H1 (cell line): Measurements from ENCODE around the gene SLC7A7. TPM values are rescaled to one million over a fixed set of nuclear protein-coding genes. Genes with fewer than 3 reads are reported as not detected.

Experiments
- CTCF ChIA-PET: fragments of 300-600 bp; sonication (Branson Sonifier 250); formaldehyde crosslinking; loops from one replicate; lab custom pipeline; 2021; ENCODE audit not compliant: partially characterized antibody; lab: Charles Lee
- POLR2A ChIA-PET: fragments of 300-600 bp; sonication (Branson Sonifier 250); formaldehyde crosslinking; loops from one replicate; lab custom pipeline; 2021; ENCODE audit warnings: inconsistent platforms; ENCODE audit not compliant: partially characterized antibody; lab: Charles Lee
- DNase-seq, 2 experiments: peaks; one replicate each; pipeline versions ENCODE4 v3.0.0 to v3.0.0-alpha.2; 2010 to 2022; ENCODE audit warnings: low spot score in 2 of 2, low read depth in 1 of 2, mixed read lengths in 1 of 2
- FAIRE-seq: peaks from 2 replicates; lab custom pipeline; 2011; peaks lifted over from hg19 to GRCh38; lab: Jason Lieb, UNC
- H2AFZ ChIP-seq: 2 replicates; pipeline ENCODE4 v1.8.1; 2012; ENCODE audit warnings: low read length, inconsistent platforms
- H2AK5ac ChIP-seq: 2 replicates; pipeline ENCODE4 v1.6.1; 2013; ENCODE audit warnings: low read depth, low read length
- H2BK120ac ChIP-seq: replicated peaks from 2 replicates; pipeline ENCODE3; 2013; ENCODE audit warnings: low read depth, low read length, inconsistent platforms
- H2BK12ac ChIP-seq: 2 replicates; pipeline ENCODE4 v1.6.1; 2013; ENCODE audit warnings: low read depth, low read length
- H2BK15ac ChIP-seq: 2 replicates; pipeline ENCODE4 v1.6.1; 2013; ENCODE audit warnings: low read length
- H2BK20ac ChIP-seq: 2 replicates; pipeline ENCODE4 v1.6.1; 2013; ENCODE audit warnings: low read length
- H2BK5ac ChIP-seq: 2 replicates; pipeline ENCODE4 v1.6.1; 2013; ENCODE audit warnings: low read depth, low read length
- H3K14ac ChIP-seq: 2 replicates; pipeline ENCODE4 v1.6.1; 2013; ENCODE audit warnings: inconsistent platforms; ENCODE audit not compliant: insufficient read length
- H3K18ac ChIP-seq: 2 replicates; pipeline ENCODE4 v1.6.1; 2013; ENCODE audit warnings: low read length; ENCODE audit errors: extremely low read depth
- H3K23ac ChIP-seq: 2 replicates; pipeline ENCODE4 v1.6.1; 2013; ENCODE audit warnings: inconsistent platforms; ENCODE audit not compliant: insufficient read length
- H3K23me2 ChIP-seq: 2 replicates; pipeline ENCODE4 v1.6.1; 2013; ENCODE audit warnings: low read depth, low read length
- H3K27ac ChIP-seq: 2 replicates; pipeline ENCODE4 v1.6.1; 2011; ENCODE audit warnings: low read depth, low read length, inconsistent platforms
- H3K27me3 ChIP-seq, 4 experiments: replicated peaks in 1 of 4; 1 replicate in 1 of 4; 2 replicates in 3 of 4; pipeline versions ENCODE4 v1.6.1 to v1.8.1; 2011 to 2013; ENCODE audit warnings: low read length in 3 of 4, mild to moderate bottlenecking in 3 of 4, inconsistent platforms in 2 of 4, mixed read lengths in 2 of 4, moderate library complexity in 1 of 4; ENCODE audit not compliant: control insufficient read depth in 3 of 4, insufficient read depth in 3 of 4; ENCODE audit errors: extremely low read depth in 1 of 4
- H3K36me3 ChIP-seq, 4 experiments: 2 replicates each; pipeline versions ENCODE4 v1.6.1 to v1.8.1; 2011 to 2013; ENCODE audit warnings: mild to moderate bottlenecking in 4 of 4, low read length in 3 of 4, moderate library complexity in 2 of 4, control low read depth in 1 of 4, inconsistent platforms in 1 of 4; ENCODE audit not compliant: insufficient read depth in 4 of 4, control insufficient read depth in 2 of 4
- H3K4ac ChIP-seq: replicated peaks from 2 replicates; pipeline ENCODE3; 2013; ENCODE audit warnings: low read length, low read depth, mixed read lengths, inconsistent platforms; ENCODE audit not compliant: insufficient read length
- H3K4me1 ChIP-seq, 4 experiments: replicated peaks in 1 of 4; 1 replicate in 1 of 4; 2 replicates in 3 of 4; pipeline versions ENCODE4 v1.6.1 to v1.8.1; 2011 to 2013; ENCODE audit warnings: low read length in 3 of 4, inconsistent platforms in 2 of 4, mixed read lengths in 1 of 4; ENCODE audit not compliant: insufficient read depth in 4 of 4, control insufficient read depth in 3 of 4
- H3K4me2 ChIP-seq, 2 experiments: 2 replicates each; pipeline versions ENCODE4 v1.6.1 to v1.8.1; 2011 to 2013; ENCODE audit warnings: low read depth in 2 of 2, low read length in 2 of 2, control low read depth in 1 of 2, inconsistent platforms in 1 of 2, mild to moderate bottlenecking in 1 of 2; ENCODE audit not compliant: insufficient read depth in 1 of 2
- H3K4me3 ChIP-seq, 4 experiments: fragments of 200-600, 300-600 bp in 1 of 4; sonication (generic), shearing (Covaris generic), sonication (Bioruptor Twin) in 1 of 4; 2 replicates each; pipeline versions ENCODE4 v1.5.1 to v1.8.1; 2011 to 2016; ENCODE audit warnings: low read length in 4 of 4, low read depth in 3 of 4, control low read depth in 2 of 4, inconsistent platforms in 2 of 4, mild to moderate bottlenecking in 2 of 4, mixed read lengths in 1 of 4, moderate library complexity in 1 of 4; ENCODE audit not compliant: insufficient read depth in 2 of 4; ENCODE audit errors: extremely low read depth in 1 of 4
- H3K56ac ChIP-seq: replicated peaks from 2 replicates; pipeline ENCODE3; 2013; ENCODE audit warnings: low read depth, mild to moderate bottlenecking, mixed read lengths, low read length, inconsistent platforms; ENCODE audit not compliant: insufficient read length
- H3K79me1 ChIP-seq: 2 replicates; pipeline ENCODE4 v1.6.1; 2013; ENCODE audit warnings: low read depth, low read length, control low read depth
- H3K79me2 ChIP-seq, 2 experiments: 2 replicates each; pipeline versions ENCODE4 v1.6.1 to v1.8.1; 2012 to 2013; ENCODE audit warnings: low read length in 2 of 2, mild to moderate bottlenecking in 2 of 2, inconsistent platforms in 1 of 2; ENCODE audit not compliant: insufficient read depth in 2 of 2, control insufficient read depth in 1 of 2
- H3K9ac ChIP-seq, 4 experiments: replicated peaks in 1 of 4; 1 replicate in 1 of 4; 2 replicates in 3 of 4; pipeline versions ENCODE4 v1.6.1 to v1.8.1; 2011 to 2013; ENCODE audit warnings: low read depth in 3 of 4, low read length in 3 of 4, control low read depth in 2 of 4, mild to moderate bottlenecking in 2 of 4, moderate library complexity in 2 of 4, inconsistent platforms in 1 of 4; ENCODE audit errors: extremely low read depth in 1 of 4
- H3K9me3 ChIP-seq, 2 experiments: 2 replicates each; pipeline versions ENCODE4 v1.6.1 to v1.8.1; 2012 to 2013; ENCODE audit warnings: mild to moderate bottlenecking in 2 of 2, moderate library complexity in 2 of 2, control low read depth in 1 of 2, inconsistent platforms in 1 of 2, low read depth in 1 of 2, low read length in 1 of 2, mixed read lengths in 1 of 2; ENCODE audit not compliant: insufficient read depth in 2 of 2
- H4K20me1 ChIP-seq, 2 experiments: replicated peaks in 1 of 2; 2 replicates each; pipeline versions ENCODE3 to v1.8.1; 2011 to 2013; ENCODE audit warnings: inconsistent platforms in 2 of 2, low read length in 2 of 2, mild to moderate bottlenecking in 1 of 2; ENCODE audit not compliant: insufficient read depth in 2 of 2, control insufficient read depth in 1 of 2
- H4K5ac ChIP-seq: 2 replicates; pipeline ENCODE4 v1.6.1; 2013; ENCODE audit warnings: low read length, low read depth, mixed read lengths, inconsistent platforms; ENCODE audit not compliant: insufficient read length
- H4K8ac ChIP-seq: 2 replicates; pipeline ENCODE4 v1.8.0; 2013; ENCODE audit warnings: mild to moderate bottlenecking, moderate library complexity, low read length, inconsistent platforms; ENCODE audit not compliant: insufficient read depth; ENCODE audit errors: extremely low read depth
- H4K91ac ChIP-seq: replicated peaks from 2 replicates; pipeline ENCODE3; 2013; ENCODE audit warnings: low read length, mixed read lengths, inconsistent platforms; ENCODE audit not compliant: insufficient read length
- NRF1 ChIP-seq: IDR thresholded peaks from 2 replicates; pipeline ENCODE4 v1.6.1; 2011; ENCODE audit warnings: mild to moderate bottlenecking, low read depth, low read length, improper control_type of control experiment
- RXRA ChIP-seq: IDR thresholded peaks from 2 replicates; pipeline ENCODE4 v1.6.1; 2011; ENCODE audit warnings: low read depth, mild to moderate bottlenecking, low read length, moderate library complexity; ENCODE audit not compliant: insufficient read depth
- polyA plus RNA-seq, 7 experiments: library from polyadenylated mRNA; depleted of rRNA in 3 of 7; stranded (reverse) in 5 of 7; unstranded in 2 of 7; fragments of >200 nt in 5 of 7; fragments of 200-250 nt in 2 of 7; gene quantifications; 1 replicate in 5 of 7; 2 replicates in 1 of 7; 4 replicates in 1 of 7; pipeline versions ENCODE4 v1.2.1 to v1.2.3, GENCODE V29; 2011 to 2013; ENCODE audit warnings: missing spikeins in 2 of 7, mixed read lengths in 2 of 7
- total RNA-seq: library from RNA; stranded (reverse); fragmentation: NEBNext Ultra II Directional; extraction: Animal tissue kit (Norgen Biotek cat#: 25700); gene quantifications from 2 replicates; pipeline ENCODE4 v1.2.1, GENCODE V29; 2021

SLC7A7 gene
- total and polyA plus RNA-seq, 2 of the 8 experiments (the other 6 are each of a cell fraction or from before 2014, with no cell fraction given): 5.8 to 14.9 TPM

DNA sequence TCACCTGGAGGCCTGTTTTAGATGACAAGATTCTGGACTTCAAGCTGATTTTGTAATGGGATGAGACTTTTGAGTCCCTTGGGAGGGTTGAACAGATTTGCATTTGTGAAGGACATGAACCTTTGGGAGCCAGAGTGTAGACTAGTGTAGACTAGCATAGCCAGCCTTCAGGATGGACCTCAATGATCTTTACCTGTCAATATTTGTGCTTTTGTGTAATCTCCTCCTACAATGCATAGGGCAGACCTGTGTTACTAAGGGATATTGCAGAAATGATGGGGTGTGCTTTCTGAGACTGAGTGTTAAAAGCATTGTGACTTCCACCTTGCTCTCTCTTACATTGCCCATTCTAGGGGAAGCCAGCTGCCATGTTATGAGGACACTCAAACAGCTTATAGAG is 46.4 kb upstream of the SLC7A7 start:
- Histone ChIP-seq H2AK5ac (no peak overlapping the region), H3K9me3 (no peaks in the 10 kb centered on the region; a peak in 1 of 4 replicates), H3K4me1 (peaks cover 0 to 6% (median 0%) of the 10 kb centered on the region in 4 experiments; a peak in 1 of 7 replicates), H3K56ac (no peak overlapping the region), H3K18ac (no peak overlapping the region), H2BK12ac (no peak overlapping the region), H4K20me1 (no peaks in the 10 kb centered on the region), H3K23ac (no peak overlapping the region), H3K4ac (no peak overlapping the region), H3K9ac (no peak overlapping the region), H3K23me2 (no peaks in the 10 kb centered on the region), H3K4me2 (no peak overlapping the region), H4K5ac (no peak overlapping the region), H3K36me3 (no peaks in the 10 kb centered on the region), H3K27me3 (no peaks in the 10 kb centered on the region), H3K27ac (no peak overlapping the region), H4K91ac (no peak overlapping the region), H4K8ac (no peak overlapping the region), H2BK15ac (no peak overlapping the region), H3K79me1 (no peaks in the 10 kb centered on the region), H3K14ac (no peak overlapping the region), H2BK20ac (no peak overlapping the region), H2BK5ac (no peak overlapping the region), H2AFZ (no peak overlapping the region), H2BK120ac (no peak overlapping the region), H3K79me2 (no peaks in the 10 kb centered on the region), H3K4me3 (no peak overlapping the region)
- ChIA-PET CTCF (interaction anchor here (0.8 to 56.0 kb wide), 8 partner anchors 9 to 305 kb away, joined by 3 to 1562 read pairs (median 5); partner anchors contain the start of genes LRP10, MMP14, MRPL52 and SLC7A7), POLR2A (interaction anchor here (0.8 to 1.9 kb wide), 3 partner anchors 39 to 95 kb away, joined by 3 to 4 read pairs (median 3); partner anchors contain the start of gene OXA1L)
- TF ChIP-seq NRF1 (no peak), RXRA (no peak)
- no peak for DNase-seq
- FAIRE-seq: no peak
